HG02678 (cell line): ENCODE results near the gene ASXL3.

ENCODE experiments used
- ATAC-seq: cut with Tn5 transposase; IDR thresholded peaks from one replicate; pipeline ENCODE4 v1.9.1; 2021; ENCODE audit warnings: mild to moderate bottlenecking, moderate library complexity; ENCODE audit not compliant: unreplicated experiment

Gene ASXL3

DNA sequence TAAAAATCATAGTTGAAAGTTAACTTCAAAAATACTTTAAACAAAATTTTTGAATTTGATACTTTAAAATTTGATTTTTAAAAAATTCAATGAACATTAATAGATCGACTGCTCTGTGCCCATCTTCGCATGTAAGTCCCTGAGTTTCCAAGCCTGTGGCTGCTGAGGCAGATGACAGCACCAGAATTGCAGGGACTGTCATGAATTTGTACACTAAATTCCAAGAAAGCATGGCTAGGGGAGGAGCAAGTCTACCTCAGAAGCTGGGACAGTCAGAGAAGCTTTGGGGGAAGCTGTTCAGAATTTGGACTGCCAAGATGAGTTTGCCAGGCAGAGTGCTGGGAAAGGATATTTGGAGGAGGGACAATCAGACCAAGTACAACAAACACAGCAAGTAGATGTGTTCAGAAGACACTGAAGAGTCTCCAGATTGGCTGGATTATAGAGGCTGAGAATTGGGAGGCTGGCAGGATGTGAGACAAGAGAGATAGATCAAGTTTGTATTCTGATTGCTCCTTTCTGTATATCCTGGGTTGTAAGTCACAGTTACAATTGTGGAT, 79.0 kb downstream of the ASXL3 start:
- ATAC-seq: no peak

DNA sequence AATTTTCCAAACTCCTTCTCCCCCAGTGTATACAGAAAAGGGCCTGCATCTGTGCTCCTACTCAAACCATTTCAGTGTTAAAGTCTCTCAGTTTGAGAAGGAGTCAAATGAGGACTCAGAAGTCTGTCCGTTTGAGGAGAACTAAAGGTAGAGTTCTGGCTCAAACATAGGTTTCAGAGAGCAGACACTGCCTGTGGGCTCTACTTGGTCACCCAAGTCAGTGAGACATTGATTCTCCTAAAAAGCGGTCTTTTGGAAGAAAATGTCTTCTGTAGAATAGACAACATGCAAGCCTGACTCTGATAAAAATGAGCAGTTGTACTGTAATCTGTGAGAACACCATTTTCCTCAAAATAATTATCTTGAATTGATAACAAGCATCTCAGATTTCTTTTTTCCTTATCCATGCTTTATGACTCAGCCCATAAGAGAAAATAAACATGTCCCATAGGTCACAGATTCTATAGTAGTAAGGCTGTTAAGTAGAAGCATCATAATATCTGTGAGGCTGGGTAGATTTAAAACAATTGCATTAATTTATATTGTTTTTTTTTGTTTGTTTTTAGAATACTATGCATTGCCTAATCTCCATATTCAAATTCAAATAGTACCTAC, 82.8 kb downstream of the ASXL3 start:
- no peak for ATAC-seq

DNA sequence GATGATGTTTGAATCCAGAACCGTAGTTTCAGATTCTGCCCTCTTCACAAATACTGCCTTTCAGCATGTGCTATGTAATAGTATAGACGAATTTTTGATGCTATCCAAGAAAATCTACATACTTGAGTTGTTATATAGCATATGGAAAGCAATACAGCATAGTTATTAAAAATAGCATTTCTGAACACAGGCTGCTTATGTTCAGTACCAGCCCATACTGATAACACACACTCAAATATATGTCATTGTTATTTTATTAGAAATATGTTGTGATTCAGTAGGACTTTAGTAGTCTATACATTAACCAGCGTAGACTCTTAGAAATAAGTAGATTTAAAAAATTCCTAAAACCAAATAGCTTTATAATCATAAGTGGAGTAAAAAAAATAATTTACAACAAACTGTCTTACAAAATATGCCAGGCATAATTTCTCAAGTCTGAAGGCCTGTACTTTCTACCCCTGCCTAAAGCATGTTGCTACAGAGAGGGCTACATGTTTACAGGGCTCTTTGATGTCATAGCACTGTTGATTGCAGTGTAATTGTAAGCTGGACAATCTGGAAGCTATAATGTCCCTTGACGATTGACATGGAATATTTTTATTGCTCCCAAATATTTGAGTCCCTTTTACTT, 86.3 kb downstream of the ASXL3 start:
- no peak for ATAC-seq

DNA sequence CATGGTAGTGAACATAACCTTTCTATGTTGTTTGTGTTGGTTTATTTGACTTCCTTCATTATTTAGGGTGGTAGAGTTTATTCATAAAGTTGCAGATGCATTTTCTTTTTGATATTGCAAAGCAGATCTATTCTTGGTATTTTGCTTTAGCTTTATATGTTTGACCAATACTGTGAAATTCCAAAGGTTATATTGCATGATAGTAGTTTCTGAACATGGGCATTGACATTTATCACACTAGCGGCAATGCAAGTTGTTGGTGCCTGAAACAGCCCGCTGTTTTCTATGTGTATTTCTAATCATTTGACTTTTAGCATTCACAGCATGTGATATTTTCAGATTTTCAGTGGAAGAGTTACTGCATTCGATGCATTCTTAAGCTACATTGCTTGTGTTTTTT, 87.2 kb downstream of the ASXL3 start:
- ATAC-seq: no peak

DNA sequence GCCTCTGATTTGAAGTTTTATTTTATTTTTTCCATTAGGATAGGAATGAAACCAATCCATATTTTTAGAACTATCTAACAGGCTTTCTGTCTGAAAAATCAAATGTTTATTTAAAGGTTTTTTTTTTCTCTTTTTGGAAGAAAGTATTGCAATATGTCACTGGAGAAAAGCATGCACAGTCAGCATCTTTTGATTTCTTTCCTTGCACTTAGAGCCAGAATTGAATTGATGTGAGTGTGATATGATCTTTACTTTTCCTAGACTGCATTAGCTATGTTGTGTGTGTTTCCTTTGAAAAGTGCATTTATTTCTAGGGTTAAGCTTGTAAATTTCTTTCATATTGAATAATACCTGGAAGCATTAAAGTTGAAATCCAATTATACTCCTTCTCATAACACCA, 87.6 kb downstream of the ASXL3 start:
- ATAC-seq: no peak

DNA sequence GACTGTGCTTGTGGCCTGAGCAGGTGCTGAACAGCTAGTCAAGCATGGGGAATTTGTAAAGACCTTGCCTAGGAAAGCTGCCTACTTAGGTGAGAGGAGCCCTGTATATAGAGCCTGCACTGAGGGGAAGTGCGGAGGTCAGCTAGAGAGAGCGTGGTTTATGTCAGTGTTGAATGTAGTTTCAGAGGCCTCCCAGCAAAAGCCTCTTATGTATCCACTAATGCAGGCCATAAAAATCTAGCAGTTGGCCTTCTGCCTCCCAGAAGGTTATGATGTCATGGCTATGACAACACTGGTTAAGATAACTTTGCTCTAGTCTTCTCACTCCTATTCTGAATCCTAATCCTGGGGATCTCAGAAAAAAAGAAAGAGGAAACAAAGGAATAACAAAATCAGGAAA, 88.9 kb downstream of the ASXL3 start:
- ATAC-seq: no peak

DNA sequence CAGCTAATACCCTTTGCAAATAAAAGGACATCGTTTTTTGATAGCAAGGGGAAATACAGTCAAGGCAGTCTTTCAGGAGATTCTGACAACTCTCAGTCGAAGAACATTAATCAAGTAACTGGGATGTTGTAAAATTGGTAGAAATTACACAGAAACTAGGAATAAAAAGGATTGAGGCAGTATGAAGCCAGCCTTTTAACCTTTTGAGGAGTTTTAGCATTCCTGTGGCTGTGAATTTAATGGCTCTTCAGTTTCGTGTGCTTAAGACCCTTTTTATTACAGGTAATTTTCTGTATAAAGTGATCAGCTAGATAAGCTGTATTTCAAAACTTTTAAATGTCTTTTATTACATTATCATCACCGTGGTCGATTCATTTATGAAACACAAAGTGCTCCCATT, 91.6 kb downstream of the ASXL3 start:
- ATAC-seq: no peak

DNA sequence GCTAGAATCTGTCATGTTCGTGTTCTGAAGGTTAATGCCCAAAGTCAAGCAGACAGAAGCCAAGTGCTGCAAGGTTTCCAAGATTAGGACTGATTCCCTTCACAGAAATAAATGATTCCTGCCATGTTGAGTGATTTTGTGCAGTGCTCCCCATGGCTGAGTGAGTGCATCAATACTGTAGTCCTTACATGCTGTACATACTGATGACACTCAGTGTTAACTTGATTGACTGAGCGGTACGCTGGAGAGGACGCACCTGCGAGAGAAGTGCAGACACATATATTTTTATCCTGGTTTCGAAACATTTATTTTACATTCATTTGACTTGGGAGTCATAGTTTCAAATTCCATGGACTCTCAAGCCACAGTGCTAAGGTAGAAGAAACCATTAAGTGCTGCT, 92.0 kb downstream of the ASXL3 start:
- no peak for ATAC-seq

DNA sequence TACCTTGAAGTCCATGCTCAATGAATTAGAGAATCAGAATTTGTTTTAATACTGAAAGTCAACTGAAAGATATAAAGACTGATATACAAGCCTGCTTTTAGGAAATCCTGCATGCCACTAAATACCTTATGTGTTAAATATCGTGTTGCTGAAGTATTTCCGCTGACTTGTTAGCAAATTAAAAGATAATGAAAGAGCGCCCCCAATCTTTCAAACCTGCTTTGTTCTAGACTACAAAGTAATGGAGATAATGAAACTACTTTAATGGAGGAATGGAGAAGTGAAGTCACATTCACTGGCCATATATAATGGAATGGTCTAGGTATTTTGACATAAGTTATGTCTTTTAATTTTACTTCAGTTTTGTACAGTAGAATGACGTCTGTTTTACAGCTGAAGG, 95.7 kb downstream of the ASXL3 start:
- no peak for ATAC-seq

DNA sequence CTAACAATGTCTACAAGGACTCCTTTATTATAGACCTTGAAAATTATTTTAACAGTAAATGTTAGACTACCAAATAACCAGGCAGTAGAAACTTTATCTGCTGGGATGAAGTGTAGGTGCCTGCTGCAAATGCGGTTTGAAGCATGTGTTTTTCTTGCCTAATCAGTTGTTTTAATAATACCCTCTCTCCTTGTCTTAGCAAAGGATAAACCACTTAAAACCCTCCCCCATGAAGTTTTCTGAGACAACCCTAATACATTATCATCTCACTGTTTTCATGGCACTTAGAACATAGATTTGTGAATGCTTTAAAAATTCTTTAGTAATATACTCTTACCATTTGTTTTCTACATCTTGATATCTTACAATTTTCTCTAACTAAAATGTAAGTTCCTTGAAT, 98.6 kb downstream of the ASXL3 start:
- ATAC-seq: no peak

DNA sequence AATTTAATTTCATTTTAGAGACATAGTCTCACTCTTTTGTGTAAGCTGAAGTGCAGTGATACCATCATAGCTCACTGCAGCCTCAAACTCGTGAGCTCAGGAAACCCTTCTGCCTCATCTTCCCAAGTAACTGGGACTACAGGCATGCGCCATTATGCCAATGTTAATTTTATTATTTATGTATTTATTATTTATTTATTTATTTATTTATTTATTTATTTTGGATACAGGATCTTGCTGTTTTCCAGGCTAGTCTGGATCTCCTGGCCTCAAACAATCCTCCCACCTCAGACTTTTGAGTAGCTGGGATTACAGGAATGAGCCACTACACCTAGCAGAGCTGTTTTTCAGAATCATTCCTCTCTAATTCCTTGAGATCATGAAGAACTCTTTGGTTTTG, 99.9 kb downstream of the ASXL3 start:
- ATAC-seq: no peak

DNA sequence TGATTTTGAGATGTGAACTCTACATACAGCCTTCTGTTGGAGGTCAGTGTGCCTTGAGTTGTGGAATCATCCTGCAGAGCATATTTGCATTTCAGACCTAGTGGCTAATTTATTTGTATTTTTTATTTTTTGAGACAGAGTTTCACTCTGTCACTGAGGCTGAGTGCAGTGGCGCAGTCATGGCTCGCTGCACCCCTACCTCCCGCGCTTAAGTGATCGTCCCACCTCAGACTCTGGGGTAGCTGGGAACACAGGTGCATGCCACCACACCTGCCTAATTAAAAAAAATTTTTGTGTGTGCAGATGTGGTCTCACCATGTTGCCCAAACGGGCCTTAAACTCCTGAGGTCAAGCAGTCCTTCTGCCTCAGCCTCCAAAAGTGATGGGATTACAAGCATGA, 104.4 kb downstream of the ASXL3 start:
- no peak for ATAC-seq

DNA sequence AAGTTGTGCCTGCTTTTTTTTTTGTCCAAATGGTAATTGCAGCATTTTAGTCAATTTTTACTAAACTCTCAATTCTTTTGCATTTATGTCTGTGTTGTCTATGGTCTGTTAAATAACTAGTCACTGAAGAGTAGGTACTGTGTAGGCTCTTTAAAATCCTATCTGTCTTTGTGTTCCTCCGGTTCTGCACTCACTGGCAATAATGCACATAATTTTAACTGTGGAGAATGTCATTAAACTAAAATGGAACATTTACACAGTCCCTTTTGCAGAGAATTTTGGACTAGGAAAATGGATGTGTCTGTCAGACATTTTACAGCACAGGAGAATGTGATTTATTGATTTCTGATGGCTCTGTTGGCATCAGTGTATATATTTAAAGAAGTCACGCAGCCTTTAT, 116.6 kb downstream of the ASXL3 start:
- no peak for ATAC-seq

DNA sequence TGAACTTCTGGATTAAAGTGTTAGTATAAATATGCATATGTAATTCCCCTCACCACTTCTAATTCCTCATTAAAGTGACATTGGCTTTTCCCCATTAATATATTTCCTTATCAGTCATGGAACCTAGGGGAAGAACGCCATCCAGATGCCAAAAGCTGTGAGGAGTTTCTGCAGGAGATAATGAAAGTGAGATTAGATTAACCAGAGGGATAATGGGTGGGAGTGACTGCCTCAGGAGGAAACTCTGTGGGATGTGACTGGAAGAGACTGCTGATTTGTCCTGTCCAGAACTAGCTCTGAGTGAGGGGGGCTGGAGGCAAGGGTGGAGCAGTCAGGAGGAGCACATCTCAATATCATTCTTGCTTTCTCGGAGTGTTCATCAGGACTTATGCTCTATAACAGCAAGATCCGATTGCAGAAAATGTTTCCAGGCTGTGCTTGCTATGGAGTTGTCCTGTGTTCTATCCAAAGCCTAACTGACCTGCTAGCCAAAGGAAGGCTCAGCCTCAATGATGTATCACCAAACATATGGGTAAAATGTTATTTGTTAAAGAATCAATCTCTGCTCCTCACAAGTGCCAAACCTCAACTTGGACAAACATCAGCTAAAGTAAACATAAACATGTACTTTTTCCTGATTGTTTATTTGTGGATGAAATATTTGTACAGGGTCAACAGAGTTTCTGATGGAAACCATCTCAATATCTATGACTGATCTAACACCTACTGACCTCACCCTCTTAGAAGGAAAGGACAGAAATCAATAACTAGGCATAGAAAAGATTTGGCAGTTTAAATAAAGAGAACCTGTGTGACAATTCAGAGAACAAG, 118.5 kb downstream of the ASXL3 start:
- no peak for ATAC-seq

DNA sequence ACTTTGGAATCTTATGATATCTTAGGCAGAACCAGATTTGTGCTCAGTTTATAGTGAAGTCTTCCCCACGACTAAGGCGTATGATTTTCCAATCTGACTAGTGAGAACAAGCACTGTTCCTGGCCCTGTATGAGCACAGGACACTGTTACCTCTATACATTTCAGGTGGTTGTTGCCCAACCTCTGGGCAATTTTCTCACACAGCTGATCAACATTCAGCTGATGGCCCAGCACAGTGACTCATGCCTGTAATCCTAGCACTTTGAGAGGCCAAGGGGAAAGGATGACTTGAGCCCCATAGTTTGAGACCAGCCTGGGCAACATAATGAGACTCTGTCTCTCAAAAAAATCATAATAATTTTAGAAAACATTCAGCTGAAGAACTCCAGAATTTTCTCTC, 119.5 kb downstream of the ASXL3 start:
- ATAC-seq: no peak

DNA sequence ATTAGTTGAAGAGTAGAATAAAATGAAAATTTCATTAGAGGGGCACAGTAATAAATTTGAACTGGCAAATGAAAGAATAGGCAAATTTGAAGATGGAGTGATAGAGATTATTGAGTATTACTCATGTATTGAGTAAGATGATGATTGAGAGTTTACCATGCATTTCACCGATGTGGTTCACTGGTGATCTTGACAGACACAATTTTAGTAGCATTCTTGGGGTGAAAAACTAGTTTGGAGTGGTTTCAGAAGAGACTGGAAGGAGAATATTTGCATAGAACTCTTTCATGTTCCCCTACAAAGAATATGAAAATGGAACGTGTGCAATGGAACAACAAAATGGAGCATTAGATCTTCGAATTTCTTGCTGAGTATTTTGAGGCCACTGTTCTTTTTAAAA, 121.4 kb downstream of the ASXL3 start:
- ATAC-seq: no peak

DNA sequence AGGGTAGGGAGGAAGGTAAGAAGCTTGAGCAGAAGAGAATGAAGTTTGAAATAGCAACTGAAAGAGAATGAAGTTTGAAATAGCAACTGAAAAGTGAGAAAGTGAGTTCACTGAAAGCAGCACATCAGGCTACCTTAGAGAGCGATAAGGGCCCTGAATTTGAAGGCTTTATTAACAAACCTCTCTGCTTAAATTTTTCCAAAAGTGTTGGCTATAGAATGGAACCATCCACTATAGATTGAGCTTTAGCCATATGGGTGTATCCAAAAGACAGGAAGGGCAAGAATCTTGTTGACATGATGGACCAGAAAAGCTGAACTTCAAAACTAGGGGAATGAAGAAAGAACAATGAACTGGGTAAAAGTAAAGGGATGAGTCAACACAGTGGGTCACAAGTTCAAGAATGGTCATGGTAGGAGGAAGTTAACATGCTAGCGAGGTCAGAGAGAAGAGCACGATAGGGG, 122.5 kb downstream of the ASXL3 start:
- ATAC-seq: peak; percentile 62

DNA sequence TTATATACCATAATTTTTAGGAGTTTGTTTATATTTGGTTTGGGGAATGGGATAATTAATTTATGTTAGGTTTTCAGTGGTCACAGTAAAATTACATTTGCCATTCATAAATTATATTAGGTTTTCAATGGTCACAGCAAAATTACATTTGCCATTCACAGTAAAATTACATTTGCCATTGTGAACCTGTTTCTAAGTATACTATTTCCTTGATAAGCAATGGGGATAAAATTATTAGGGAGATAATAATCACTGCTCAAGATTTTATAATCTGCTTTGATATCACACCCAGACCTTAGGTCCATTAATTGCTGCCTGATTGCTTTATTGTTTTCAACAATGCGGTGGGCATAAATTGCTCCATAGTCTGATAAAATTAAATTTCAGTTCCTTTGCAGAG, 124.6 kb downstream of the ASXL3 start:
- no peak for ATAC-seq

DNA sequence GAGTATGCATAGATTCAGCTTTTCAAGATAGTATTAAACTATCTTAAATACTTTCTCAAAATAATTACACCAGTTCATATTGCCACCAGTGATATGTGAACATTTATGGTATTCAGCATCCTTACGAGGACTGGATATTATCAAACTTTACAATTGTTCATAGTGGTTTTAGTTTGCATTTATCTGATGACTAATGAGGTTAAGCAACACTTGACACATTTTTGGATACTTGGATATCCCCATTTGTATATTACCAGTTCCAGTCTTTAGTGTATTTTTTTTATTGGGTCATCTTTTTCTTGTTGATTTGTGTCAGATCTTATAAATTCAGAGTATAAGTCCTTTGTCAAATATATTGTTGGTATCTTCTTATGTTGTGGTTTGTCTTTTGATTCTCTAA, 128.4 kb downstream of the ASXL3 start:
- ATAC-seq: no peak

DNA sequence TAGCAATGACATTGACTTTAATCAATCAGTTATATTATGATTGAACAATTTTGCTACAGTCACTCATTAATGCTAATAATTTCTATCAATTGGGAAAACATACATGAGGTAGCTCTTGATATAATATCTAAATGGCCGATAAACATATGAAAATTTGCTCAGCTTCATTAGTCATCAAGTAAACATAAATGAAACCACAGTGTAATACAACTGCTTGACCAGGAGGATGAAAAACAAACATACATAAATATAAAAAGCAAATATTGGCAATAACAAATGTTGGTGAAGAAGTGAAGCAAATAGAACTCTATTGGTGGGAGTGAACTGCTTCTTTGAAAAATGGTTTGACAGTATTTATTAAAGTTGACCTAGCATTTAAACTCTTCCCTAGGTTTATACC, 130.9 kb downstream of the ASXL3 start:
- no peak for ATAC-seq

DNA sequence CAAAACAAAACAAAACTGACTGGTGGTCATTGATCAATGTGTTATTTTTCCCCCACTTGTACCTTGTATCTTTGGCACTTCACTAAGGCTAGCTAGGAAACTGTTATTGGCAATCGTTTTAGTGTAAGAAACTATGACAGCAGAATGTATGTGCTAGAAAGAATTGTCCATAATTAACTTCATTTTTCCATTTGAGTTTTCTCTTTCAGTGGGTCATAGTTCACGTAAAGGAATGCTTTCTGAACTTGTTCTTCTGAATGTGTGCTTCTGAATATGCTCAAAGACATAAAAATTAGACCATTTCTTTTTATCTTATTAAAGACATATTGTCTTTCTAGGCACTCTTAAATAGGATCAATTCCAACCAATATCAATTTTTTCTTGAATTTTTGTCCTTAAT, 132.2 kb downstream of the ASXL3 start:
- no peak for ATAC-seq

DNA sequence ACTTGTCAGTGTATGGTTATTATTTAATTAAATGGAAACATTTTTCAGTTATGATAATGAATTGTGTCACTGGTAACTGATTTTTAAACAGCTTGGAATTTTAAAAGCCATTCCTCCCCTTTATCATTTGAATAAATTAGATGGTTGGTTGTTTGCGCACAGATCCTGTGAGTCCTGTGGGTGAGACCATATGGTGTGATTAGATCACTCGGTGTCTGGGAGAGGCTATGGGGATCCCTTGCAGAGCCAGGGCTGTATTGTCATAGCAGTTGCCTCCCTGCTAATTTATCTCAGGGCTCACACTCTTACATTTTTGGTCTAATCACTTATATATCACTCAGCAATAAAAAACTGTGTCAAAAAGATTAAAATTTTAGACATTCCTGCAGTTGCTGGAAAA, 133.5 kb downstream of the ASXL3 start:
- ATAC-seq: no peak
